GF-D8 (cell line): ENCODE measurements around the gene HDHD3.
"Not testable (repeated sequence)": the region's sequence is repeated elsewhere in the genome, so short reads cannot be mapped to it uniquely, and the experiment has no call there.

Source experiments
- DNase-seq: peaks from one replicate; lab custom pipeline; 2025; lab: John Stamatoyannopoulos, UW

The HDHD3 gene

GRCh38 chr9:113389451-113389850 is 12.7 kb upstream of the HDHD3 start:
- no peak for DNase-seq

- DNase-seq, result no peak
Observed at GRCh38 chr9:113388833-113389232, 12.0 kb upstream of the HDHD3 start.

DNA sequence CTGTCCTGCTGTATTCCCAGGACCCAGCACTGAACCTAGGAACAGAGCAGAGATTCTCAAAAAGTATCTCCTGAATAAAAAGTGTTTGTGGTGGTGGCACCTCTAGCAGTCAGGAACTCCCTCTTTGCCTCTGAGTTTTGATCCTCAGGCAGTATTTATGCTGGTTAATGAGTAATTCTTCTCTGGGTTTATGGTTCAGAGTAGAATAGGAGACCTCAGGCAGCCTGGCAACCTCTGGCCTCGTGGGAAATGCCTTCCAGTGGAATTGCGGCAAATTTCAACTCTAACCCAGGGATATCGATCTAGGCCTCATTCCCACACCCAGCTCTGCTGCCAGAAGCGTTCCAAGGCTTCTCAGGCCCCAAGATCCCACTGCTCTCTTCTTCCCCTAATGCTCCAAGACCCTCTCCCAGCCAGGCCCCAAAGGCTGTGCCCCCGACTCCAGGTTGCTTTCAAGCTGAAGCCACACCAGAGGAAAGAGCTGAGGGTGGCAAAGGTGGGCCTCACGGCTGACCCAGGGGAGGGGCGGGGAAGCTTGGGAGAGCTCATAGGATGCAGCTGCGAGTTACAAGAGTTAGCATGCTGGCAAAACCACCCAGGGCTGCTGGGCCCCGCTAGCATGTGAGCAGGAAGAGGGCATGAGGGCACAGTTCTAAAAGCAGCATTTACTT is 10.9 kb upstream of the HDHD3 start:
- DNase-seq, result no peak

GRCh38 chr9:113386571-113387393 is 10.0 kb upstream of the HDHD3 start:
- DNase-seq, result no peak

DNA sequence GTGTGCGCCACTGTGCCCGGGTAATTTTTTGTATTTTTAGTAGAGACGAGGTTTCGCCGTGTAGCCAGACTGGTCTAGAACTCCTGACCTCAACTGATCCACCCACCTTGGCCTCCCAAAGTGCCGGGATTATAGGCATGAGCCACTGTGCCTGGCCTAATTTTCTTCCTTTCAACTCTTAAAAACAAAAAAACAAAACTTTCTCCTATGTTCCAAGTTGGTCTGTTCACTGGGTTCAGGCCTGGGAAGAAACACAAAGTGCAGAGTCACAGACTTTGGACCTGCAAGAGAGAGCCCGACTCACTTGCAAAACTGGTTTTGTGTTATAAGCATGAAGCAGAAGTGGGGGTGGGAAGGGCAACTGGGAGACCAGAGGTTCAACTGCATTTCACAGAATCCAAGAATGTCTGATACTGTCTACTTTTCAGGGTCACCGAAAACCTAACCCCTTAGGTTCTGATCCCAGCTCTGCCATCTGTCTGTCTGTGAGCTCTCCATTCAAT is 5.2 kb upstream of the HDHD3 start:
- no peak for DNase-seq

DNA sequence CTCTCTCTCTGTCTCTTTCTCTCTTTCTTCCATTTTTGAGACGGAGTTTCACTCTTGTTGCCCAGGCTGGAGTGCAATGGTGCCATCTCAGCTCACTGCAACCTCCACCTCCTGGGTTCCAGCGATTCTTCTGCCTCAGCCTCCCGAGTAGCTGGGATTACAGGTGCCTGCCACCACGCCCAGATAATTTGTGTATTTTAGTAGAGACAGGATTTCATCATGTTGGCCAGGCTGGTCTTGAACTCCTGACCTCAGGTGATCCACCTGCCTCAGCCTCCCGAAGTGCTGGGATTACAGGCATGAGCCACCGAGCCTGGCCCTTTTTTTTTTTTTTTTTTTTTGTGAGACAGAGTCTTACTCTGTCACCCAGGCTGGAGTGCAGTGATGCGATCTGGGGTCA is 4.7 kb upstream of the HDHD3 start:
- DNase-seq, result not testable (repeated sequence)

GRCh38 chr9:113380869-113381378 is 4.1 kb upstream of the HDHD3 start:
- DNase-seq, result no peak

- not testable (repeated sequence) for DNase-seq
Observed at GRCh38 chr9:113379829-113380210, 3.0 kb upstream of the HDHD3 start.

GRCh38 chr9:113379094-113379828 is 2.5 kb upstream of the HDHD3 start:
- DNase-seq, result not testable (repeated sequence)

DNA sequence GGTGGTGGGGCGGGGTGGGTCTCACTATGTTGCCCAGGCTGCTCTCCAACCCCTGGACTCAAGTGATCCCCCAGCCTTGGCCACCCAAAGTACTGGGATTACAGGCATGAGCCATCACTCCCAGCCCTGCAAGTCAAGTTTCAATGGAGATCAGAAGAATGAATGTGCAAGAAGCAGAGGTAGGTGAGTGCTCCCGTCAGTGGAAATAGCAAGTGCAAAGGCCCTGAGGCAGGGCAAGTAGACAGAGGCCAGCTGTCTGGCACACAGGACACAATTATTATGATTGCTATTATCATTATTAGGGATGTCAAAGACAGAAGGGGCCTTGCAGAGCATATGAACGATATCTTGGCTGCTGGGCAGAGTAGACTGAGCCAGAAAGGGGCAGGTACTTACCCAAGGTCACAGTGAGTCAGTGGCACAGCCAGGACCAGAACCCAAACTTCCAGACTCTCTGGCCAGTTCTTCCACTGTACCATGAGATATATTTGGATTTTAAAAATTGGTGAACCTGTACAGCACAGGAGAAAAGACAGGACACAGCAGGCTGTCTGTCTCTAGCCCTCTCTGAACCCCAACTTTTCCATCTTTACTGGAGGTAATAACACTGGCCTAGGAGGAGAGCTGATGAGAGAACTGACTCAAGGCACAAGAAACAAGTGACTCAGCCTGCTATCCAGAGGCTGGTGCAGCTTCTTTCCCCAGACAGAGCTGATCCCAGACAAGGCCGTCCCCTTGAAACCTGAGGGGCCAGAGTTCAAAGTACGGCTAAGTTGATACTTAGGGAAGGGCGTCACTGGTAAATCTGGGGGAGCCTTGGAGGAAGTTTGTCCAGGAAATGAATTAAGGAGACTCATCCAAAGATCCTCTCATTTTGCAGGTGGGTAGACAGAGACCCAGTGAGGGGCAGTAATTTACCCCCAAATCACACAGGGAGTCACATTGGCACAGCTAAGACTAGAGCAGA is 1.4 kb downstream of the HDHD3 start:
- DNase-seq, result no peak

GRCh38 chr9:113373676-113374392 is 3.0 kb downstream of the HDHD3 start:
- DNase-seq, result no peak

DNA sequence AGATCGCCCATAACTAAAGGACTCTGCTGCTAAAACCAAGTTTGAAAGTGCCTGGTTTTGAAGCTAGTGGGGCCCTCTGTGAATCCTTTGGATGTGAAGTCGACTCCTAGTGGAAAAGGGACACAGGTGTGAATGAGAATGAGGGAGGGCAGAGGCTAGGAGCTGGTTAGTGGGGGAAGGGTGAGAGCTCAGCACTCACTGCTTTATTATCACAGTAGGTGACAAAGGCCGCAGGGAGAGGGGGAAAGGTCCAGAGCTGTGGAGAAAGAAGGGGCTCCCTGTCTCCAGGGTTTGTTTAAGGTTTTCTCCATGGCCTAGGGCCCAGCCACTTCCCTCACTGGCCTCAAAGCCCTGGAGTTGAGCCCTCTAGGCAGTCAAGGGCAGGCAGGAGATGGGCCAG is 3.5 kb downstream of the HDHD3 start:
- no peak for DNase-seq

DNA sequence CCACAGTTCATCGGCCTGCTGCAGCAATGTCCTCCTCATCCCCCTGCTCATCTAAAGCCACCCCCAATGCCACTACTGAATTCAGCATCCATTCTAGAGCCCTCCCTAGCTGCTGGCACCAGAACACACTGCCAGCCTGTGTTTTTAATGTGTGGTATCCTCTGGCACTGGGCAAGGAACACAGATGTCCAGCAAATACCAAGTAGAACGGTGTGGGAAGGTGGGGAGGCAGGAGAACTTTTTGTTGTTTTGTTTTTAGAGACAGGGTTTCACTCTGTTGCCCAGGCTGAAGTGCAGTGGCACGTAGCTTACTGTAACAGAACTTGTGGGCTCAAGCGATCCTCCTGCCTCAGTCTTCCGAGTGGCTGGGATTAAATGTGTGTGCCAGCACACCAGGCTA is 4.7 kb downstream of the HDHD3 start:
- DNase-seq, result no peak

- no peak for DNase-seq
Observed at GRCh38 chr9:113370806-113371325, 5.9 kb downstream of the HDHD3 start.

- DNase-seq, result no peak
Observed at GRCh38 chr9:113369855-113370140, 7.0 kb downstream of the HDHD3 start.

DNA sequence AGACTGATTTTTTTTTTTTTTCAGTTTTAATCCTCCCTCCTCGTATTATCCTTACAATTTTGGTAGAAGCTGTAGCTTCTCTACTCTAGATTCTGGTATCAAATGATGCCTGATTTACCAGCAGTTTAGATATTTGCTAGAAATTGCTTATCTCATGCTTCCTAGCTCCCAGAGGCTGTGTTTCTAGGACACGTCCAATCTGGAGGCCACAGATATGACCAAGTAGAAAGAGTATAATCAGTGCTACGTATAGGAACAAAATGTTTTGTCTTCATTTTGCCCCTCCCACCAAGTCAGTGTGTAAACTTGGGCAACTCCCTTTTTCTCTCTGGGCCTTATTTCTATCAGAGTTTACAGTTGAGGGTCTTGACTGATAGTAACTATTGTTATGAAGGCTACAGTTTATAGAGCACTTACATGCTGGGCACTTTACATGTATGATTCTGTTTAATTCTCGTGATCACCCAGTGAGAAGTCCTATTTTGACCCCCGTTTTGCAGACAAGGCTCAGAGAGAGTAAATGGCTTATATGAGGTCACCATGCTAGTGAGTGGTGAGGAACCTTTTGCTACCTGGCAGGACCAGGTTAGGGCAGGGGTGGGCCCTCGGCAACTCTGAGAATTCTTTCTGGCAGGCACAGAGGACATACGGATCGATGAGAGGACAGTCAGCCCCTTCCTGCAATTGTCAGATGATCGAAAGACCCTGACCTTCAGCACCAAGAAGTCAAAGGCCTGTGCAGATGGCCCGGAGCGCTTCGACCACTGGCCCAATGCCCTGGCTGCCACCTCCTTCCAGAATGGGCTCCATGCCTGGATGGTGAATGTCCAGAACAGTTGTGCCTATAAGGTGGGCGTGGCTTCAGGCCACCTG is 7.6 kb downstream of the HDHD3 start:
- no peak for DNase-seq

DNA sequence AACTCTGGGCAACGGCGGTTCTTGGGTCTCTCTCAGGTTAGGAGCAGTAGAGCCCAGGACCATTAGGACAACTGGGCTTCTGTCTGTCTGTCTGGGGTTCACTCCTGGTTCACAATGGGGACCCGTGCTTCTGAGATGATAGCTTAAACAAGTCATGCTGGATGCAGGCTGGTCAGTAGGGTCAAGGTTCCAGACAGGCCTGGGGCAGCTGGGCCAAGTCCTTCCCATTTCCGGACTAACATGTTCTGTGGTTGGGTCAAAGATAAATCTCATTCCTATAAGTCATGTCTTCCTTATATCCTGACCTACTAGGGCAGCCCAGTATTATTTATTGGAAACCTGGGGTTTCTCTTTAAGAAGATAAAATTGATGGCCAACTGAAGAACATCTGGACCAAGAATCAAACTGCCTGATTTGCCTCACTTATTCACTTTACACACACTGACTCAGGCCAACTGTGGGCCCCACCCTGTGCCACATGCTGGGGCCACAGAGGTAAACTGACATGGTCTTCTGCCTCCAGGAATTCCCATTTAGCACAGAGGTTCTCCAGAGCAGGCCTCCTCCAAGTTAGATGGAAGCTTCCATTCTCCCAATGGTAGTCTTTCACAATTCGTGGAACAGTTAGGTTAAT is 8.3 kb downstream of the HDHD3 start:
- no peak for DNase-seq

- DNase-seq, result not testable (repeated sequence)
Observed at GRCh38 chr9:113365652-113366051, 11.1 kb downstream of the HDHD3 start.

- no peak for DNase-seq
Observed at GRCh38 chr9:113364951-113365350, 11.8 kb downstream of the HDHD3 start.
